Fibroblast of the aortic adventitia (primary cell): ENCODE data around the gene DAPK1. TPM values are rescaled to one million over a fixed set of nuclear protein-coding genes. Genes with fewer than 3 reads are reported as not detected.
"Not testable (repeated sequence)": the region's sequence is repeated elsewhere in the genome, so short reads cannot be mapped to it uniquely, and the experiment has no call there.

Experiments used
- DNase-seq: peaks from one replicate; pipeline ENCODE4 v3.0.0-alpha.2; 2010; ENCODE audit warnings: low read depth
- H3K4me3 ChIP-seq: 2 replicates; pipeline ENCODE4 v1.5.1; 2011; ENCODE audit warnings: low read depth, mild to moderate bottlenecking, control low read depth, low read length, moderate library complexity
- CTCF ChIP-seq: IDR thresholded peaks from 2 replicates; pipeline ENCODE4 v1.5.1; 2011; ENCODE audit warnings: mild to moderate bottlenecking, low read length, control low read depth, inconsistent platforms; ENCODE audit not compliant: insufficient read depth
- total RNA-seq: library from RNA; depleted of rRNA; stranded (reverse); fragments of >200 nt; gene quantifications from 2 replicates; pipeline ENCODE4 v1.2.3, GENCODE V29; 2012; ENCODE audit warnings: low replicate concordance

Gene DAPK1
- total RNA-seq, 1 donor = 30.9 TPM

GRCh38 chr9:87734106-87734505 is 236.4 kb downstream of the DAPK1 start:
- no peak overlapping the region for H3K4me3 ChIP-seq
- TF ChIP-seq CTCF = no peak
- no peak for DNase-seq

- no peak for DNase-seq
- no peak overlapping the region for H3K4me3 ChIP-seq
- TF ChIP-seq CTCF = no peak
Observed at GRCh38 chr9:87739546-87739945, 241.9 kb downstream of the DAPK1 start.

- no peak for TF ChIP-seq CTCF
- no peak for DNase-seq
- no peak overlapping the region for H3K4me3 ChIP-seq
Observed at GRCh38 chr9:87740209-87740608, 242.5 kb downstream of the DAPK1 start.

- DNase-seq = no peak
- no peak for TF ChIP-seq CTCF
- no peak overlapping the region for H3K4me3 ChIP-seq
Observed at GRCh38 chr9:87741326-87741725, 243.7 kb downstream of the DAPK1 start.

- no peak for TF ChIP-seq CTCF
- no peak for DNase-seq
- H3K4me3 ChIP-seq = no peak overlapping the region
Observed at GRCh38 chr9:87741891-87742290, 244.2 kb downstream of the DAPK1 start.

- no peak overlapping the region for H3K4me3 ChIP-seq
- no peak for TF ChIP-seq CTCF
- no peak for DNase-seq
Observed at GRCh38 chr9:87742813-87743428, 245.3 kb downstream of the DAPK1 start.

GRCh38 chr9:87744247-87744646 is 246.6 kb downstream of the DAPK1 start:
- not testable (repeated sequence) for H3K4me3 ChIP-seq, DNase-seq
